ENCODE data around the gene SBK3.

Gene SBK3

GRCh38 chr19:55536951-55537740, 8.2 kb downstream of the SBK3 start, which contains the start of gene SBK2:
Gene SBK2, minus strand, starts transcription at chr19:55537133. Its CDS starts 839 bp downstream, at chr19:55536294.
- H3K9ac ChIP-seq (ENCODE audit: low read length) = no peak within 1 kb of the TSS

GRCh38 chr19:55536366-55536765, 9.0 kb downstream of the SBK3 start:
- TF ChIP-seq EZH2phosphoT487 (IDR thresholded peaks at IDR 0.05; ENCODE audit: low read length) = no peak
- TF ChIP-seq EZH2 (optimal IDR thresholded peaks at IDR 0.05; ENCODE audit: low read depth, low read length) = no peak
- TF ChIP-seq CTCF (IDR thresholded peaks at IDR 0.05; ENCODE audit: low read length) = no peak
- Histone ChIP-seq H3K36me3 (replicated peaks; ENCODE audit: insufficient read depth, low read length) (no peaks in the 10 kb centered on the region), H3K27ac (ENCODE audit: low read length) (no peak overlapping the region), H3K4me3 (ENCODE audit: low read length) (no peak overlapping the region), H3K9me3 (replicated peaks; ENCODE audit: insufficient read depth, low read length) (no peaks in the 10 kb centered on the region), H3F3A (ENCODE audit: insufficient read depth, low read length) (no peaks in the 10 kb centered on the region), H4K20me1 (ENCODE audit: insufficient read depth, low read length) (no peaks in the 10 kb centered on the region), H3K79me2 (ENCODE audit: low read length) (no peaks in the 10 kb centered on the region), H3K9ac (ENCODE audit: low read length) (no peak overlapping the region), H2AFZ (ENCODE audit: low read length) (no peak overlapping the region), H3K4me1 (ENCODE audit: low read length) (no peaks in the 10 kb centered on the region), H3K27me3 (replicated peaks; ENCODE audit: insufficient read depth, low read length) (peaks cover 67% of the 10 kb centered on the region), H3K4me2 (ENCODE audit: low read depth, low read length) (no peak overlapping the region), H3K9me2 (replicated peaks; ENCODE audit: insufficient read depth, low read length) (no peaks in the 10 kb centered on the region)
- DNase-seq = no peak

More at GRCh38 chr19:55536951-55537740, 8.2 kb downstream of the SBK3 start, which contains the start of gene SBK2:
- Histone ChIP-seq H2AFZ (ENCODE audit: low read length) (no peak within 1 kb of the TSS), H3K9me2 (replicated peaks; ENCODE audit: insufficient read depth, low read length) (no peaks in the 10 kb centered on the region), H4K20me1 (ENCODE audit: insufficient read depth, low read length) (no peaks in the 10 kb centered on the region), H3K4me2 (ENCODE audit: low read depth, low read length) (no peak within 1 kb of the TSS), H3F3A (ENCODE audit: insufficient read depth, low read length) (no peaks in the 10 kb centered on the region), H3K36me3 (replicated peaks; ENCODE audit: insufficient read depth, low read length) (no peaks in the 10 kb centered on the region), H3K4me3 (ENCODE audit: low read length) (no peak within 1 kb of the TSS), H3K27ac (ENCODE audit: low read length) (no peak within 1 kb of the TSS), H3K79me2 (ENCODE audit: low read length) (no peaks in the 10 kb centered on the region), H3K4me1 (ENCODE audit: low read length) (no peaks in the 10 kb centered on the region), H3K27me3 (replicated peaks; ENCODE audit: insufficient read depth, low read length) (peaks cover 67% of the 10 kb centered on the region), H3K9me3 (replicated peaks; ENCODE audit: insufficient read depth, low read length) (no peaks in the 10 kb centered on the region)
- no peak for DNase-seq
- no peak for TF ChIP-seq EZH2 (optimal IDR thresholded peaks at IDR 0.05; ENCODE audit: low read depth, low read length)
- TF ChIP-seq CTCF (IDR thresholded peaks at IDR 0.05; ENCODE audit: low read length) = no peak
- TF ChIP-seq EZH2phosphoT487 (IDR thresholded peaks at IDR 0.05; ENCODE audit: low read length) = no peak

GRCh38 chr19:55535965-55536350, 9.4 kb downstream of the SBK3 start:
- H4K20me1 ChIP-seq (ENCODE audit: insufficient read depth, low read length) = no peaks in the 10 kb centered on the region
- H3K9ac ChIP-seq (ENCODE audit: low read length) = no peak overlapping the region
- no peak overlapping the region for H3K27ac ChIP-seq (ENCODE audit: low read length)
- no peaks in the 10 kb centered on the region for H3K9me2 ChIP-seq (replicated peaks; ENCODE audit: insufficient read depth, low read length)
- H3K4me1 ChIP-seq (ENCODE audit: low read length) = no peaks in the 10 kb centered on the region
- H3K9me3 ChIP-seq (replicated peaks; ENCODE audit: insufficient read depth, low read length) = no peaks in the 10 kb centered on the region
- H3K36me3 ChIP-seq (replicated peaks; ENCODE audit: insufficient read depth, low read length) = no peaks in the 10 kb centered on the region
- H3K27me3 ChIP-seq (replicated peaks; ENCODE audit: insufficient read depth, low read length) = peaks cover 67% of the 10 kb centered on the region
- H3K79me2 ChIP-seq (ENCODE audit: low read length) = no peaks in the 10 kb centered on the region
- H3K4me3 ChIP-seq (ENCODE audit: low read length) = no peak overlapping the region
- H3F3A ChIP-seq (ENCODE audit: insufficient read depth, low read length) = no peaks in the 10 kb centered on the region
- no peak for DNase-seq
- H2AFZ ChIP-seq (ENCODE audit: low read length) = no peak overlapping the region
- TF ChIP-seq EZH2phosphoT487 (IDR thresholded peaks at IDR 0.05; ENCODE audit: low read length) (no peak), CTCF (IDR thresholded peaks at IDR 0.05; ENCODE audit: low read length) (no peak), EZH2 (optimal IDR thresholded peaks at IDR 0.05; ENCODE audit: low read depth, low read length) (no peak)
- no peak overlapping the region for H3K4me2 ChIP-seq (ENCODE audit: low read depth, low read length)
